Subcutaneous abdominal adipose tissue (tissue), 5 donors: ENCODE measurements around the gene CDK17.
A peak's percentile ranks its signal among the peaks of the same experiment; 100 is the strongest.
"Not testable (repeated sequence)": the region's sequence is repeated elsewhere in the genome, so short reads cannot be mapped to it uniquely, and the experiment has no call there.

Experiments
- H3K27ac ChIP-seq: one replicate; pipeline ENCODE4 v1.7.0; 2013; ENCODE audit warnings: low read depth, mild to moderate bottlenecking, inconsistent platforms, low read length, moderate library complexity
- H3K27me3 ChIP-seq, 5 donors: one replicate each; pipeline ENCODE4 v1.7.0; 2013; ENCODE audit warnings: low read length in 5 of 5, inconsistent platforms in 1 of 5; ENCODE audit not compliant: control insufficient read depth in 5 of 5, insufficient read depth in 4 of 5
- H3K36me3 ChIP-seq, 5 donors: one replicate each; pipeline ENCODE4 v1.7.0; 2013; ENCODE audit warnings: low read length in 5 of 5; ENCODE audit not compliant: control insufficient read depth in 5 of 5, insufficient read depth in 5 of 5
- H3K4me1 ChIP-seq, 5 donors: one replicate each; pipeline ENCODE4 v1.7.0; 2013; ENCODE audit warnings: low read length in 5 of 5, mild to moderate bottlenecking in 3 of 5, moderate library complexity in 1 of 5; ENCODE audit not compliant: control insufficient read depth in 5 of 5, insufficient read depth in 5 of 5
- H3K4me3 ChIP-seq, 5 donors: one replicate each; pipeline ENCODE4 v1.7.0; 2013; ENCODE audit warnings: low read length in 5 of 5, low read depth in 1 of 5
- H3K9ac ChIP-seq, 5 donors: one replicate each; pipeline ENCODE4 v1.7.0; 2013; ENCODE audit warnings: low read length in 5 of 5, mild to moderate bottlenecking in 4 of 5, moderate library complexity in 3 of 5
- H3K9me3 ChIP-seq, 5 donors: one replicate each; pipeline ENCODE4 v1.7.0; 2013; ENCODE audit warnings: low read length in 5 of 5; ENCODE audit not compliant: control insufficient read depth in 5 of 5
- donor health status: healthy.
- donor health status: healthy.
- donor health status: healthy.
- donor health status: healthy.
- donor health status: healthy.

CDK17 gene

GRCh38 chr12:96396209-96396608 lies 4.0 kb downstream of the CDK17 start:
- no peak overlapping the region for H3K9ac ChIP-seq
- no peak overlapping the region for H3K4me3 ChIP-seq
- H3K27me3 ChIP-seq = no peaks in the 10 kb centered on the region
- H3K36me3 ChIP-seq = no peaks in the 10 kb centered on the region
- no peaks in the 10 kb centered on the region for H3K9me3 ChIP-seq
- peak overlapping the region; percentile 51 for H3K27ac ChIP-seq
- peaks cover 5 to 43% (median 20%) of the 10 kb centered on the region in 5 donors for H3K4me1 ChIP-seq

- H3K9ac ChIP-seq = no peak overlapping the region
- H3K4me3 ChIP-seq = no peak overlapping the region
- no peaks in the 10 kb centered on the region for H3K36me3 ChIP-seq
- no peaks in the 10 kb centered on the region for H3K27me3 ChIP-seq
- H3K27ac ChIP-seq = peak overlapping the region; percentile 51
- H3K4me1 ChIP-seq = peaks cover 5 to 42% (median 16%) of the 10 kb centered on the region in 5 donors
- no peaks in the 10 kb centered on the region for H3K9me3 ChIP-seq
These were observed 5.0 kb downstream of the CDK17 start for GRCh38 chr12:96395236-96395635.

- not testable (repeated sequence) for H3K9ac ChIP-seq, H3K4me3 ChIP-seq, H3K9me3 ChIP-seq, H3K27me3 ChIP-seq, H3K36me3 ChIP-seq
- H3K27ac ChIP-seq = peak overlapping the region; percentile 42
- H3K4me1 ChIP-seq = peaks cover 0 to 37% (median 9%) of the 10 kb centered on the region in 5 donors
These were observed 7.0 kb downstream of the CDK17 start for GRCh38 chr12:96393229-96393628.

GRCh38 chr12:96392397-96392796 lies 7.8 kb downstream of the CDK17 start:
- H3K4me3 ChIP-seq = peak overlapping the region in 1 of 5 donors; percentile 2
- no peaks in the 10 kb centered on the region for H3K36me3 ChIP-seq
- H3K9me3 ChIP-seq = no peaks in the 10 kb centered on the region
- H3K9ac ChIP-seq = peak overlapping the region in 1 of 5 donors; percentile 56
- H3K4me1 ChIP-seq = peaks cover 0 to 34% (median 1%) of the 10 kb centered on the region in 5 donors
- no peaks in the 10 kb centered on the region for H3K27me3 ChIP-seq
- peak overlapping the region; percentile 55 for H3K27ac ChIP-seq

GRCh38 chr12:96387981-96388380 lies 12.3 kb downstream of the CDK17 start:
- Histone ChIP-seq H3K27ac (no peak overlapping the region), H3K36me3 (no peaks in the 10 kb centered on the region), H3K27me3 (no peaks in the 10 kb centered on the region), H3K4me1 (peaks cover 0 to 19% (median 0%) of the 10 kb centered on the region in 5 donors), H3K9ac (no peak overlapping the region), H3K4me3 (no peak overlapping the region), H3K9me3 (no peaks in the 10 kb centered on the region)

GRCh38 chr12:96386794-96387193 lies 13.4 kb downstream of the CDK17 start:
- H3K27ac ChIP-seq = no peak overlapping the region
- H3K9me3 ChIP-seq = no peaks in the 10 kb centered on the region
- H3K36me3 ChIP-seq = no peaks in the 10 kb centered on the region
- H3K4me3 ChIP-seq = no peak overlapping the region
- peaks cover 0 to 8% (median 0%) of the 10 kb centered on the region in 5 donors for H3K4me1 ChIP-seq
- no peak overlapping the region for H3K9ac ChIP-seq
- no peaks in the 10 kb centered on the region for H3K27me3 ChIP-seq

GRCh38 chr12:96383991-96384390 lies 16.2 kb downstream of the CDK17 start:
- peaks cover 0 to 5% (median 0%) of the 10 kb centered on the region in 5 donors for H3K4me1 ChIP-seq
- no peaks in the 10 kb centered on the region for H3K9me3 ChIP-seq
- H3K36me3 ChIP-seq = no peaks in the 10 kb centered on the region
- H3K27ac ChIP-seq = no peak overlapping the region
- H3K9ac ChIP-seq = no peak overlapping the region
- no peaks in the 10 kb centered on the region for H3K27me3 ChIP-seq
- H3K4me3 ChIP-seq = no peak overlapping the region

- Histone ChIP-seq H3K4me1 (peaks cover 0 to 5% (median 0%) of the 10 kb centered on the region in 5 donors), H3K27ac (no peak overlapping the region), H3K9me3 (no peaks in the 10 kb centered on the region), H3K4me3 (no peak overlapping the region), H3K36me3 (no peaks in the 10 kb centered on the region), H3K27me3 (no peaks in the 10 kb centered on the region), H3K9ac (no peak overlapping the region)
These were observed 16.9 kb downstream of the CDK17 start for GRCh38 chr12:96383371-96383770.

- H3K9ac ChIP-seq, H3K36me3 ChIP-seq, H3K27ac ChIP-seq, H3K9me3 ChIP-seq, H3K4me3 ChIP-seq, H3K27me3 ChIP-seq: not testable (repeated sequence)
- H3K4me1 ChIP-seq = peaks cover 0 to 17% (median 7%) of the 10 kb centered on the region in 5 donors
These were observed 20.5 kb downstream of the CDK17 start for GRCh38 chr12:96379743-96380142.

- Histone ChIP-seq H3K4me3 (no peak overlapping the region), H3K9me3 (no peaks in the 10 kb centered on the region), H3K27me3 (no peaks in the 10 kb centered on the region), H3K9ac (no peak overlapping the region), H3K36me3 (no peaks in the 10 kb centered on the region), H3K4me1 (peaks cover 0 to 23% (median 7%) of the 10 kb centered on the region in 5 donors), H3K27ac (no peak overlapping the region)
These were observed 21.9 kb downstream of the CDK17 start for GRCh38 chr12:96378319-96378718.

GRCh38 chr12:96376865-96377264 lies 23.4 kb downstream of the CDK17 start:
- Histone ChIP-seq H3K4me1 (peaks cover 2 to 31% (median 11%) of the 10 kb centered on the region in 5 donors), H3K27ac (peak overlapping the region; percentile 9), H3K27me3 (no peaks in the 10 kb centered on the region)

More at GRCh38 chr12:96376865-96377264, 23.4 kb downstream of the CDK17 start:
- no peak overlapping the region for H3K4me3 ChIP-seq
- H3K9ac ChIP-seq = no peak overlapping the region
- no peaks in the 10 kb centered on the region for H3K9me3 ChIP-seq
- no peaks in the 10 kb centered on the region for H3K36me3 ChIP-seq
